ENCODE data around the gene NUPR1. TPM values are rescaled to one million over a fixed set of nuclear protein-coding genes. Genes with fewer than 3 reads are reported as not detected.

Gene NUPR1
- total RNA-seq, 1 donor from 2014 or later, result 33.1 TPM

- no peak for DNase-seq
- H3K27me3 ChIP-seq (ENCODE audit: low read depth), result no peaks in the 10 kb centered on the region
- peak overlapping the region; percentile 93 for H3K27ac ChIP-seq (replicated peaks)
- intact Hi-C loops (cut with micrococcal nuclease), result no loop called here
- H3K36me3 ChIP-seq, result peaks cover 25% of the 10 kb centered on the region
- peak overlapping the region; percentile 71 for H3K4me3 ChIP-seq
- H3K4me1 ChIP-seq, result peaks cover 59% of the 10 kb centered on the region
- TF ChIP-seq CTCF (IDR thresholded peaks at IDR 0.05; ENCODE audit: borderline replicate concordance), result no peak
- H3K9me3 ChIP-seq (replicated peaks), result peaks cover 6% of the 10 kb centered on the region
These were observed 1.7 kb downstream of the NUPR1 start for GRCh38 chr16:28537076-28537475.

- intact Hi-C loops (cut with micrococcal nuclease), result no loop called here
- peak; percentile 25 for DNase-seq
- Histone ChIP-seq H3K4me1 (peaks cover 64% of the 10 kb centered on the region), H3K4me3 (no peak overlapping the region), H3K36me3 (peaks cover 25% of the 10 kb centered on the region), H3K9me3 (replicated peaks) (peaks cover 6% of the 10 kb centered on the region), H3K27me3 (ENCODE audit: low read depth) (no peaks in the 10 kb centered on the region), H3K27ac (replicated peaks) (peak overlapping the region; percentile 42)
- TF ChIP-seq CTCF (IDR thresholded peaks at IDR 0.05; ENCODE audit: borderline replicate concordance), result no peak
These were observed 4.0 kb downstream of the NUPR1 start for GRCh38 chr16:28534542-28535373.

- Histone ChIP-seq H3K27me3 (ENCODE audit: low read depth) (no peaks in the 10 kb centered on the region), H3K36me3 (peaks cover 25% of the 10 kb centered on the region), H3K4me1 (peaks cover 55% of the 10 kb centered on the region), H3K4me3 (no peak overlapping the region), H3K9me3 (replicated peaks) (peaks cover 6% of the 10 kb centered on the region), H3K27ac (replicated peaks) (peak overlapping the region; percentile 77)
- TF ChIP-seq CTCF (IDR thresholded peaks at IDR 0.05; ENCODE audit: borderline replicate concordance), result no peak
- intact Hi-C loops (cut with micrococcal nuclease), result no loop called here
- no peak for DNase-seq
These were observed 5.7 kb downstream of the NUPR1 start for GRCh38 chr16:28532940-28533647.

- Histone ChIP-seq H3K27me3 (ENCODE audit: low read depth) (no peaks in the 10 kb centered on the region), H3K27ac (replicated peaks) (peak overlapping the region; percentile 77), H3K4me1 (peaks cover 45% of the 10 kb centered on the region), H3K4me3 (no peak overlapping the region), H3K36me3 (peaks cover 20% of the 10 kb centered on the region), H3K9me3 (replicated peaks) (peaks cover 6% of the 10 kb centered on the region)
- intact Hi-C loops (cut with micrococcal nuclease), result no loop called here
- TF ChIP-seq CTCF (IDR thresholded peaks at IDR 0.05; ENCODE audit: borderline replicate concordance), result no peak
- DNase-seq, result peak; percentile 83
These were observed 6.7 kb downstream of the NUPR1 start for GRCh38 chr16:28531777-28532744.

GRCh38 chr16:28529124-28529523 is 9.7 kb downstream of the NUPR1 start:
- DNase-seq, result no peak
- Histone ChIP-seq H3K4me1 (peaks cover 22% of the 10 kb centered on the region), H3K36me3 (no peaks in the 10 kb centered on the region), H3K27ac (replicated peaks) (no peak overlapping the region), H3K27me3 (ENCODE audit: low read depth) (no peaks in the 10 kb centered on the region), H3K4me3 (no peak overlapping the region), H3K9me3 (replicated peaks) (no peaks in the 10 kb centered on the region)
- intact Hi-C loops (cut with micrococcal nuclease), result no loop called here
- no peak for TF ChIP-seq CTCF (IDR thresholded peaks at IDR 0.05; ENCODE audit: borderline replicate concordance)

Measured in left ventricle myocardium inferior (tissue), 1 donor.